ENCODE results near the gene GDF9.

DNA sequence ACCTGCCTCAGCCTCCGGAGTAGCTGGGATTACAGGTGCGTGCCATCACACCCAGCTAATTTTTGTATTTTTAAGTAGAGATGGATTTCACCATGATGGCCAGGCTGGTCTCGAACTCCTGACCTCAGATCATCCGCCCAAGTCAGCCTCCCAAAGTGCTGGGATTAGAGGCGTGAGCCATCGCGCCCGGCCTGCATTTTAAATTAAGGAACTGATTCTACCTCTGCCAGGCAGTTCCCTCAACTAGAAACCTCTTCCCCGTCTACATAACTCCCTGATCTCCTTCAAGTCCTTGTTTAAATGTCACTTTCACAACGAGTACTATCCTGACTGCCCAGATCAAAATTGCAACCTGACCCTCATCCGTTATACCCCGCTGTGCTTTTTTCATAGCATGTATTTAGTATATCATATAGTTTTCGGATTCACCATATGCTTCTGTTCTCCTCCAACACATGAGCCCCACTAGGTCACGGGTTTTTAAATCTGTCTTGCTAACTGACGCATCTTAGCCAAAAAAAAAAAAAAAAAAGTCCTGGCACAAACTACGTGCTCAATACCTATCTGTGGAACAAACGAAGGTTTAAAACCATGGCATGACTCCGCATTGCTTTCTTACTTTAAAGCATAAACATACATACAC lies 54.0 kb downstream of the GDF9 start:
- TF ChIP-seq, protein P1, sequence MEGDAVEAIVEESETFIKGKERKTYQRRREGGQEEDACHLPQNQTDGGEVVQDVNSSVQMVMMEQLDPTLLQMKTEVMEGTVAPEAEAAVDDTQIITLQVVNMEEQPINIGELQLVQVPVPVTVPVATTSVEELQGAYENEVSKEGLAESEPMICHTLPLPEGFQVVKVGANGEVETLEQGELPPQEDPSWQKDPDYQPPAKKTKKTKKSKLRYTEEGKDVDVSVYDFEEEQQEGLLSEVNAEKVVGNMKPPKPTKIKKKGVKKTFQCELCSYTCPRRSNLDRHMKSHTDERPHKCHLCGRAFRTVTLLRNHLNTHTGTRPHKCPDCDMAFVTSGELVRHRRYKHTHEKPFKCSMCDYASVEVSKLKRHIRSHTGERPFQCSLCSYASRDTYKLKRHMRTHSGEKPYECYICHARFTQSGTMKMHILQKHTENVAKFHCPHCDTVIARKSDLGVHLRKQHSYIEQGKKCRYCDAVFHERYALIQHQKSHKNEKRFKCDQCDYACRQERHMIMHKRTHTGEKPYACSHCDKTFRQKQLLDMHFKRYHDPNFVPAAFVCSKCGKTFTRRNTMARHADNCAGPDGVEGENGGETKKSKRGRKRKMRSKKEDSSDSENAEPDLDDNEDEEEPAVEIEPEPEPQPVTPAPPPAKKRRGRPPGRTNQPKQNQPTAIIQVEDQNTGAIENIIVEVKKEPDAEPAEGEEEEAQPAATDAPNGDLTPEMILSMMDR (conservative IDR thresholded peaks at IDR 0.05 in 1 of 2, IDR thresholded peaks at IDR 0.05 in 1 of 2; ENCODE audit: extremely low read depth in 1 of 2, insufficient read depth in 1 of 2, low read depth in 1 of 2, low read length in 2 of 2) = no peak
- TF ChIP-seq EZH2 (IDR thresholded peaks at IDR 0.05; ENCODE audit: borderline replicate concordance, low read length) = no peak

Data from mammary epithelial cell (primary cell).